GM21529 (cell line): ENCODE measurements around the gene OR51E2.

Experiments
- ATAC-seq: cut with Tn5 transposase; IDR thresholded peaks from one replicate; pipeline ENCODE4 v1.9.1; 2021; ENCODE audit not compliant: unreplicated experiment

Gene OR51E2

GRCh38 chr11:4664786-4665185 is 32.9 kb downstream of the OR51E2 start:
- ATAC-seq: no peak

- no peak for ATAC-seq
Observed at GRCh38 chr11:4664183-4664582, 33.5 kb downstream of the OR51E2 start.

GRCh38 chr11:4662876-4663275 is 34.8 kb downstream of the OR51E2 start:
- no peak for ATAC-seq

- no peak for ATAC-seq
Observed at GRCh38 chr11:4658629-4659445, 38.8 kb downstream of the OR51E2 start.

GRCh38 chr11:4654635-4655369 is 42.9 kb downstream of the OR51E2 start:
- no peak for ATAC-seq

- no peak for ATAC-seq
Observed at GRCh38 chr11:4647766-4648165, 49.9 kb downstream of the OR51E2 start.

GRCh38 chr11:4645974-4646373 is 51.7 kb downstream of the OR51E2 start:
- ATAC-seq: no peak

- ATAC-seq: no peak
Observed at GRCh38 chr11:4644233-4644632, 53.4 kb downstream of the OR51E2 start.

- ATAC-seq: no peak
Observed at GRCh38 chr11:4643682-4644081, 54.0 kb downstream of the OR51E2 start, which contains the start of gene OR51E1. Gene OR51E1, plus strand, starts transcription at chr11:4643982. Its CDS starts 8,545 bp downstream, at chr11:4652527.

- no peak for ATAC-seq
Observed at GRCh38 chr11:4643076-4643475, 54.6 kb downstream of the OR51E2 start.

GRCh38 chr11:4642043-4642442 is 55.6 kb downstream of the OR51E2 start:
- no peak for ATAC-seq

- no peak for ATAC-seq
Observed at GRCh38 chr11:4641501-4641900, 56.2 kb downstream of the OR51E2 start.

- ATAC-seq: no peak
Observed at GRCh38 chr11:4639931-4640330, 57.7 kb downstream of the OR51E2 start.

GRCh38 chr11:4637662-4638047 is 60.0 kb downstream of the OR51E2 start:
- no peak for ATAC-seq

- ATAC-seq: peak; percentile 96
Observed at GRCh38 chr11:4636962-4637661, 60.5 kb downstream of the OR51E2 start, which contains the start of gene OR51D1. Gene OR51D1, plus strand, starts transcription at chr11:4637477. Its CDS starts 2,314 bp downstream, at chr11:4639791.

GRCh38 chr11:4636136-4636535 is 61.5 kb downstream of the OR51E2 start:
- no peak for ATAC-seq
